A549 (cell line): Measurements from ENCODE around the gene LMNB1. TPM values are rescaled to one million over a fixed set of nuclear protein-coding genes. Genes with fewer than 3 reads are reported as not detected.

Source experiments
- ATAC-seq, 2 experiments: fragments of 200-7000 bp in 1 of 2; fragments of >200 bp in 1 of 2; cut with Nextera tagmentation in 1 of 2; cut with Tn5 transposase in 1 of 2; 3 replicates each; pipeline versions ENCODE4 v1.8.0 to v1.9.1; 2018 to 2020; ENCODE audit warnings: mild to moderate bottlenecking in 1 of 2, moderate library complexity in 1 of 2
- CTCF ChIA-PET: fragments of 300-600 bp; sonication (Branson Sonifier 250); formaldehyde crosslinking; extraction: SDS; loops from one replicate; lab custom pipeline; 2021; ENCODE audit warnings: antibody characterized with exemption, inconsistent platforms; lab: Yijun Ruan, JAX
- POLR2A ChIA-PET: fragments of 350-600 bp; formaldehyde crosslinking; extraction: SDS; loops from one replicate; lab custom pipeline; 2021; ENCODE audit warnings: antibody characterized with exemption, inconsistent platforms; lab: Yijun Ruan, JAX
- DNase-seq, 2 experiments: peaks; one replicate each; pipeline versions ENCODE4 v3.0.0 to v3.0.0-alpha.2; 2011 to 2016; ENCODE audit warnings: low read depth in 1 of 2, low spot score in 1 of 2
- FAIRE-seq: peaks from 2 replicates; lab custom pipeline; 2011; peaks lifted over from hg19 to GRCh38; lab: Jason Lieb, UNC
- H3K27ac ChIP-seq, 2 experiments: fragments of >200 bp; sonication (Bioruptor Twin); formaldehyde crosslinking; 3 replicates each; pipeline ENCODE4 v1.5.1; 2016 to 2017
- H3K4me1 ChIP-seq: fragments of >200 bp; sonication (Bioruptor Twin); formaldehyde crosslinking; 3 replicates; pipeline ENCODE4 v1.6.1; 2016
- H3K4me2 ChIP-seq: fragments of >200 bp; sonication (Bioruptor Twin); formaldehyde crosslinking; 3 replicates; pipeline ENCODE4 v1.6.1; 2016
- H3K4me3 ChIP-seq: fragments of >200 bp; sonication (Bioruptor Twin); formaldehyde crosslinking; 3 replicates; pipeline ENCODE4 v1.5.1; 2016
- H3K9me3 ChIP-seq: fragments of >200 bp; sonication (Bioruptor Twin); formaldehyde crosslinking; 3 replicates; pipeline ENCODE4 v1.6.1; 2016
- BHLHE40 ChIP-seq: IDR thresholded peaks from 2 replicates; pipeline ENCODE4 v1.6.1; 2012; ENCODE audit warnings: low read depth, low read length, inconsistent platforms
- CBX8 ChIP-seq: fragments of 200-600 bp; sonication (generic); IDR thresholded peaks from 2 replicates; pipeline ENCODE4 v1.6.1; 2016
- CEBPB ChIP-seq, 2 experiments: fragments of >200 bp in 1 of 2; sonication (Bioruptor Twin) in 1 of 2; formaldehyde crosslinking in 1 of 2; IDR thresholded peaks; 2 replicates each; pipeline ENCODE4 v1.6.1; 2012 to 2016
- CTCF ChIP-seq: fragments of >200 bp; sonication (Bioruptor Twin); formaldehyde crosslinking; IDR thresholded peaks from 3 replicates; pipeline ENCODE4 v1.5.1; 2016
- EHMT2 ChIP-seq: fragments of 200-600 bp; sonication (generic); IDR thresholded peaks from 2 replicates; pipeline ENCODE4 v1.6.1; 2016; ENCODE audit warnings: antibody characterized with exemption, low read depth, mild to moderate bottlenecking, moderate library complexity
- ELK1 ChIP-seq: fragments of 150-350 bp; IDR thresholded peaks from 2 replicates; pipeline ENCODE4 v1.6.1; 2014; ENCODE audit warnings: low read depth, mild to moderate bottlenecking, low read length
- ESRRA ChIP-seq: fragments of 150-350 bp; IDR thresholded peaks from 2 replicates; pipeline ENCODE4 v1.6.1; 2014; ENCODE audit warnings: mild to moderate bottlenecking, low read length, borderline replicate concordance
- HES2 ChIP-seq: fragments of >200 bp; sonication (Bioruptor Twin); formaldehyde crosslinking; IDR thresholded peaks from 2 replicates; pipeline ENCODE4 v1.6.1; 2016
- HEYL ChIP-seq: fragments of 250-450 bp; sonication (Bioruptor Pico); IDR thresholded peaks from 2 replicates; pipeline ENCODE4 v1.8.0; 2021; ENCODE audit warnings: mild to moderate bottlenecking, moderate library complexity
- HMGXB4 ChIP-seq: fragments of 250-450 bp; sonication (Bioruptor Pico); IDR thresholded peaks from 2 replicates; pipeline ENCODE4 v1.5.0; 2021; ENCODE audit warnings: mild to moderate bottlenecking, moderate library complexity, borderline replicate concordance
- HOXB13 ChIP-seq: fragments of 250-450 bp; sonication (Bioruptor Pico); IDR thresholded peaks from 2 replicates; pipeline ENCODE4 v1.5.0; 2020; ENCODE audit warnings: low read depth, mild to moderate bottlenecking, moderate library complexity
- HOXB5 ChIP-seq: fragments of 250-450 bp; sonication (Bioruptor Pico); IDR thresholded peaks from 2 replicates; pipeline ENCODE4 v1.5.0; 2020; ENCODE audit warnings: mild to moderate bottlenecking, moderate library complexity
- JUN ChIP-seq, 2 experiments: fragments of >200 bp; sonication (Bioruptor Twin); formaldehyde crosslinking; IDR thresholded peaks; 2 replicates in 1 of 2; 3 replicates in 1 of 2; pipeline ENCODE4 v1.6.1; 2016 to 2017
- KDM1A ChIP-seq: fragments of 200-600 bp; sonication (generic); IDR thresholded peaks from 2 replicates; pipeline ENCODE4 v1.6.1; 2016; ENCODE audit warnings: low read depth, mild to moderate bottlenecking
- MAFK ChIP-seq: fragments of 450-650 bp; IDR thresholded peaks from 2 replicates; pipeline ENCODE4 v1.6.1; 2014; ENCODE audit not compliant: partially characterized antibody
- NFE2L2 ChIP-seq: fragments of 150-350 bp; conservative IDR thresholded peaks from 2 replicates; pipeline ENCODE4 v1.6.1; 2014; ENCODE audit warnings: low read length
- NR3C1 ChIP-seq: fragments of >200 bp; sonication (Bioruptor Twin); formaldehyde crosslinking; IDR thresholded peaks from 3 replicates; pipeline ENCODE4 v1.6.1; 2017
- POLR2A ChIP-seq: IDR thresholded peaks from 2 replicates; pipeline ENCODE4 v1.6.1; 2012; ENCODE audit warnings: mild to moderate bottlenecking, low read length
- POLR2AphosphoS2 ChIP-seq: conservative IDR thresholded peaks from 2 replicates; pipeline ENCODE4 v1.6.1; 2012; ENCODE audit warnings: low read length, improper control_type of control experiment, inconsistent platforms
- RCOR1 ChIP-seq: fragments of 150-350 bp; IDR thresholded peaks from 2 replicates; pipeline ENCODE4 v1.6.1; 2014; ENCODE audit warnings: antibody characterized with exemption, low read length, low read depth
- RNF2 ChIP-seq: fragments of 200-600 bp; sonication (generic); IDR thresholded peaks from 2 replicates; pipeline ENCODE4 v1.6.1; 2016; ENCODE audit warnings: low read depth, mild to moderate bottlenecking, antibody characterized with exemption, moderate library complexity, borderline replicate concordance
- SMC3 ChIP-seq: fragments of >200 bp; sonication (Bioruptor Twin); formaldehyde crosslinking; IDR thresholded peaks from 3 replicates; pipeline ENCODE4 v1.6.1; 2018; ENCODE audit warnings: inconsistent platforms
- TP53 ChIP-seq: fragments of 250-450 bp; sonication (Bioruptor Pico); IDR thresholded peaks from 2 replicates; pipeline ENCODE4 v1.5.0; 2021; ENCODE audit warnings: mild to moderate bottlenecking, moderate library complexity
- ZC3H11A ChIP-seq: fragments of 450-650 bp; IDR thresholded peaks from 2 replicates; pipeline ENCODE4 v1.6.1; 2014; ENCODE audit warnings: antibody characterized with exemption, mild to moderate bottlenecking
- ZFP36 ChIP-seq: fragments of 450-650 bp; IDR thresholded peaks from 2 replicates; pipeline ENCODE4 v1.6.1; 2014; ENCODE audit warnings: borderline replicate concordance; ENCODE audit not compliant: partially characterized antibody
- ZSCAN20 ChIP-seq: fragments of 250-450 bp; sonication (Bioruptor Pico); IDR thresholded peaks from 2 replicates; pipeline ENCODE4 v1.8.0; 2022; ENCODE audit warnings: mild to moderate bottlenecking, moderate library complexity
- WGBS: methylation state at CpG from one replicate; pipeline ENCODE4 v1.1.6; 2017; ENCODE audit errors: missing lambda C conversion rate; 5-methylcytosine and 5-hydroxymethylcytosine counted together
- polyA plus RNA-seq, 4 experiments: library from polyadenylated mRNA; depleted of rRNA in 3 of 4; stranded (reverse); fragments of >200 nt; fragmentation: RNase III in 1 of 4; extraction: RNeasy Plus Mini Kit Qiagen cat#74134 plus additional on column Dnase treatment in 1 of 4; gene quantifications; 2 replicates in 3 of 4; 3 replicates in 1 of 4; pipeline ENCODE4 v1.2.3, GENCODE V29; 2011 to 2017

LMNB1 gene
- polyA plus RNA-seq, 2 of the 4 experiments (the other 2 are of a cell fraction) = 45.9 to 55.6 TPM

GRCh38 chr5:126754609-126755008 is 22.3 kb upstream of the LMNB1 start:
- ChIA-PET POLR2A (no interaction called here), CTCF (interaction anchor here (1.0 to 1.8 kb wide), 3 partner anchors 13 to 79 kb away, joined by 3 to 5 read pairs (median 4); no protein-coding TSS in a partner anchor)
- FAIRE-seq (no peak), ATAC-seq (no peak)
- H3K9me3 ChIP-seq = no peaks in the 10 kb centered on the region
- H3K4me3 ChIP-seq = no peak overlapping the region
- no peak overlapping the region for H3K4me2 ChIP-seq
- H3K4me1 ChIP-seq = peaks cover 4% of the 10 kb centered on the region; the same call in 2 of the 3 replicates
- H3K27ac ChIP-seq = no peak overlapping the region
- 62% methylated on average over 4 of the region's 4 CpGs for WGBS
- TF ChIP-seq NR3C1 (no peak), HOXB5 (no peak), MAFK (no peak), HES2 (no peak), SMC3 (no peak), CBX8 (no peak), ZFP36 (no peak), POLR2AphosphoS2 (no peak)
- TF ChIP-seq, all 56 proteins: peak for 0
- DNase-seq = no peak

- whole genome bisulfite sequencing = 59% methylated on average over 4 of the region's 4 CpGs
Measured at GRCh38 chr5:126755593-126755992, 21.3 kb upstream of the LMNB1 start.

More at GRCh38 chr5:126755593-126755992, 21.3 kb upstream of the LMNB1 start:
- FAIRE-seq = no peak
- DNase-seq = no peak
- peaks cover 6% of the 10 kb centered on the region; the same call in 2 of the 3 replicates for H3K4me1 ChIP-seq
- H3K27ac ChIP-seq = no peak overlapping the region
- no peaks in the 10 kb centered on the region for H3K9me3 ChIP-seq
- POLR2A ChIA-PET = no interaction called here
- no peak for ATAC-seq
- no peak overlapping the region for H3K4me3 ChIP-seq
- H3K4me2 ChIP-seq = no peak overlapping the region
- CTCF ChIA-PET = interaction anchor here (1.8 to 3.3 kb wide), 2 partner anchors 78 to 80 kb away, joined by 5 to 13 read pairs; no protein-coding TSS in a partner anchor
- no peak for TF ChIP-seq CEBPB (IDR thresholded peaks at IDR 0.05)
- no peak for TF ChIP-seq CTCF
- TF ChIP-seq HEYL (CRISPR knock-in tag) = no peak
- no peak for TF ChIP-seq ESRRA
- no peak for TF ChIP-seq ELK1
- TF ChIP-seq POLR2A = no peak
- TF ChIP-seq KDM1A = no peak
- no peak for TF ChIP-seq HOXB13
- TF ChIP-seq JUN (IDR thresholded peaks at IDR 0.05) = no peak
- no peak for TF ChIP-seq BHLHE40
- TF ChIP-seq CBX8 = no peak
- TF ChIP-seq TP53 = no peak
- no peak for TF ChIP-seq NFE2L2
- TF ChIP-seq EHMT2 = no peak
- no peak for TF ChIP-seq HMGXB4 (CRISPR knock-in tag)
- TF ChIP-seq ZSCAN20 = no peak
- TF ChIP-seq ZC3H11A = no peak
- TF ChIP-seq RCOR1 = no peak
- TF ChIP-seq RNF2 = no peak
